ENCODE measurements around the gene EPB41L5.
"Not testable (repeated sequence)": the region's sequence is repeated elsewhere in the genome, so short reads cannot be mapped to it uniquely, and the experiment has no call there.

EPB41L5 gene

DNA sequence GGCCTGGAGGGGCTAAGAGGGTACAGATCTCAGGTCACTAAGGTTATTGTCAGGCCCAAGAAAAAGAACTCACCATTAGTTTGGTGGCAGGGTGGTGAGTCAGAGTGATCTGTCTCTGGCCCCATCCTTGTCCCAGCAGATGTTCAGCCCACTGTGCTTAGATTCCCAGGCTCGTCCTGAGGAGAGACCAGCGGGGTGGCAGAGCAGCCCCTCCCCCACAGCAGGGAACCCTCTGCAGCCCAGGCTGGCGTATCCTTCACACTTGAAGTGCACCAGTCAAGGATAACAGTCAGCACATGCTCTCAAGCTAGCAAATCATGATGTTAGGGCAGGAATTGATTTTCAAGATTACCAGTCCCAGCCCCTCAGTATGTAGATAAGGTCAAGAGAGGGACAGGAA, 167.2 kb downstream of the EPB41L5 start:
- TF ChIP-seq, protein P1, sequence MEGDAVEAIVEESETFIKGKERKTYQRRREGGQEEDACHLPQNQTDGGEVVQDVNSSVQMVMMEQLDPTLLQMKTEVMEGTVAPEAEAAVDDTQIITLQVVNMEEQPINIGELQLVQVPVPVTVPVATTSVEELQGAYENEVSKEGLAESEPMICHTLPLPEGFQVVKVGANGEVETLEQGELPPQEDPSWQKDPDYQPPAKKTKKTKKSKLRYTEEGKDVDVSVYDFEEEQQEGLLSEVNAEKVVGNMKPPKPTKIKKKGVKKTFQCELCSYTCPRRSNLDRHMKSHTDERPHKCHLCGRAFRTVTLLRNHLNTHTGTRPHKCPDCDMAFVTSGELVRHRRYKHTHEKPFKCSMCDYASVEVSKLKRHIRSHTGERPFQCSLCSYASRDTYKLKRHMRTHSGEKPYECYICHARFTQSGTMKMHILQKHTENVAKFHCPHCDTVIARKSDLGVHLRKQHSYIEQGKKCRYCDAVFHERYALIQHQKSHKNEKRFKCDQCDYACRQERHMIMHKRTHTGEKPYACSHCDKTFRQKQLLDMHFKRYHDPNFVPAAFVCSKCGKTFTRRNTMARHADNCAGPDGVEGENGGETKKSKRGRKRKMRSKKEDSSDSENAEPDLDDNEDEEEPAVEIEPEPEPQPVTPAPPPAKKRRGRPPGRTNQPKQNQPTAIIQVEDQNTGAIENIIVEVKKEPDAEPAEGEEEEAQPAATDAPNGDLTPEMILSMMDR (IDR thresholded peaks at IDR 0.05; ENCODE audit: low read depth, low read length) = no peak
- no peak overlapping the region for H3K4me3 ChIP-seq (ENCODE audit: low read depth, low read length)

DNA sequence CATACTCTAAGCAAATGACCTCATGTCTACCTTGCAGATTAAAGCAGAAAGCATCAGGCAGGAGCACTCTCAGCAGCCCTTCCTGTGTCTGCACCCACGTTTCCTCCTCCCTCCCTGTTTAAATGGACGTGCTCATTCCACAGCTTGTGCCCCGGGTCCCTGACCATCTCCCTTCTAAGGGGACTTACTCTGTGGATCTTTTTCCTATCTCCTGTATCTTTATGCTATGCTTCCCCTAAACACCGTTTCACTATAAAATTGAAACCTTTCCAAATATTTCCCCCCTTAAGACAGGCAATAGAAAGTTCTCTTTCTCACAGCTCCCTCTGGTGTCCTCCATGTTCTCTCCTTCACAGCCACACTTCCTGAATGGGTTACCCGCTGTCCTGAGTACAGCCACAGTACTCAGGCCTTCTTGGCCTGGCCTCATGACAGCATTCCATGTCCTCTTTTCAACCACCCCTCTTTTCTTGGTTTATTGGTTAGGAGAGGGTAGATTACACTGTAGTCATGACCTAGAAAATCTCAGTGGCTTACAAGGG, 169.2 kb downstream of the EPB41L5 start:
- H3K4me3 ChIP-seq (ENCODE audit: low read depth, low read length) = no peak overlapping the region
- TF ChIP-seq, protein P1 (IDR thresholded peaks at IDR 0.05; ENCODE audit: low read depth, low read length) = no peak

DNA sequence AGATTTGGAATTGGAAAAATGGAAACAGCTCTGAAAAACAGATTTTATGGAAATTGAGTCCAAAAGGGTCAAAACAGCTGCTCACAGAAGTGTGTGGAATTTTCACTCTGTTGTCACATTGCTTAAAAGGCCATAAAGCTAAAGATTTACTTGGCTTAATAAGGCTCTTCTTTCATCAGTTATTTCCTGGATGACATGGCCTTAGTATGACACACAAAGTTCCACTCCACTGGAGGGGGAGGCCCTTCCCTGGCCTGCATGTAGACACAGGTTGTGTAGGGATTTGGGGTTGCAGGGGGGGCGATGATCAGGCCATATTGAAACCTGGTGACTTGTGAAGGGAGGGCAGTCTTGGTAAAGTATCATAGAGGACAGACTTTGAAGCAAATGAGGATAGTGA, 176.3 kb downstream of the EPB41L5 start:
- TF ChIP-seq, protein P1 (IDR thresholded peaks at IDR 0.05; ENCODE audit: low read depth, low read length) = no peak
- no peak overlapping the region for H3K4me3 ChIP-seq (ENCODE audit: low read depth, low read length)

DNA sequence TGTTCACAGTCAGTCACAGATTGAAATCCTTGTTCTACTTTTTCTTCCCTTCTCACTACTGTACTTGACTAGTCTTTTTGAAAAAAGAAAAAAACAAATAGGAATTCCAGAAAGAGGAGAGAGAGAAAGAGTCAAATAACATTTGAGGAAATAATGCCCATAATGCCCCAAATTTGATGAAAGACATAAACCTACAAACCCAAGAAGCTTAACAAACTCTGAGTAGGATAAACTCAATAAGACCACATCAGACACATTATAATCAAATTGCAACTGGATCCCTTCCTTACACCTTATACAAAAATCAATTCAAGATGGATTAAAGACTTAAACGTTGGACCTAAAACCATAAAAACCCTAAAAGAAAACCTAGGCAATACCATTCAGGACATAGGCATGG, 179.4 kb downstream of the EPB41L5 start:
- no peak overlapping the region for H3K4me3 ChIP-seq (ENCODE audit: low read depth, low read length)
- TF ChIP-seq, protein P1 (IDR thresholded peaks at IDR 0.05; ENCODE audit: low read depth, low read length) = no peak

DNA sequence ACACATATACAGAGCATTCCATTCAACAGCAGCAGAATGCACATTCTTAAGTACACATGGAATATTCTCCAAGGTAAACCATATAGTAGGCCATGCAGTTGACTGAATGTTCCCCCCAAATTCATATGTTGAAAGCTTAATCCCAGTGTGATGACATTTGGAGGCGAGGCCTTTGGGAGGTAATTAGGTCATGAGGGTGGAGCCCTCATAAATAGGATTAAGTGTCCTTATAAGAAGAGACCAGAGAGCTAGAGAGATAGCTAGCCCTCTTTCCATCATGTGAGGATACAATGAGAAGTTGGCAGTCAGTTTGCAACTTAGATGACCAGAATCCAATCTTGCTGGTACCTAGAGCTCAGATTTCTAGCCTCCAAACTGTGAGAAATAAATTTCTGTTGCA, 182.7 kb downstream of the EPB41L5 start:
- TF ChIP-seq, protein P1 (IDR thresholded peaks at IDR 0.05; ENCODE audit: low read depth, low read length) = no peak
- H3K4me3 ChIP-seq (ENCODE audit: low read depth, low read length) = no peak overlapping the region

DNA sequence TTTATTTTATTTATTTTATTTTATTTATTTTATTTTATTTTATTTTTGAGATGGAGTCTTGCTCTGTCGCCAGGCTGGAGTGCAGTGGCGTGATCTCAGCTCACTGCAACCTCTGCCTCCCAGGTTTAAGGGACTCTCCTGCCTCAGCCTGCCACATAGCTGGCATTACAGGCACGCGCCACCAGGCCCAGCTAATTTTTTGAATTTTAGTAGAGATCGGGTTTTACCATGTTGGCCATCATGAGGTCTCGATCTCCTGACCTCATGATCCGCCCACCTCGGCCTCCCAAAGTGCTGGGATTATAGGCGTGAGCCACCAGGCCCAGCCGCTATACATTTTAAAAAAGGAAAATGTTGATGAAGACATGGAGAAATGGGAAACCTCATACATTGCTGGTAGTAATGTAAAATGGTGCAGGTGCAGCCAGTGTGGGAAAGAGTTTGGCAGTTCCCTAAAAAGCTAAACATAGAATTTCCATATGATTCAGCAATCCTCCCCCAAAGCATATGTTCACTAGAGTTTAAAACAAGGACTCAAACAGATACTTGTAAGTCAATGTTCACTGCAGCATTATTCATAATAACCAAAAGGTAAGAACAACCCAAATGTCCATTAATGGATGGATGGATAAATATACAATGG, 187.1 kb downstream of the EPB41L5 start:
- H3K4me3 ChIP-seq (ENCODE audit: low read depth, low read length) = not testable (repeated sequence)

DNA sequence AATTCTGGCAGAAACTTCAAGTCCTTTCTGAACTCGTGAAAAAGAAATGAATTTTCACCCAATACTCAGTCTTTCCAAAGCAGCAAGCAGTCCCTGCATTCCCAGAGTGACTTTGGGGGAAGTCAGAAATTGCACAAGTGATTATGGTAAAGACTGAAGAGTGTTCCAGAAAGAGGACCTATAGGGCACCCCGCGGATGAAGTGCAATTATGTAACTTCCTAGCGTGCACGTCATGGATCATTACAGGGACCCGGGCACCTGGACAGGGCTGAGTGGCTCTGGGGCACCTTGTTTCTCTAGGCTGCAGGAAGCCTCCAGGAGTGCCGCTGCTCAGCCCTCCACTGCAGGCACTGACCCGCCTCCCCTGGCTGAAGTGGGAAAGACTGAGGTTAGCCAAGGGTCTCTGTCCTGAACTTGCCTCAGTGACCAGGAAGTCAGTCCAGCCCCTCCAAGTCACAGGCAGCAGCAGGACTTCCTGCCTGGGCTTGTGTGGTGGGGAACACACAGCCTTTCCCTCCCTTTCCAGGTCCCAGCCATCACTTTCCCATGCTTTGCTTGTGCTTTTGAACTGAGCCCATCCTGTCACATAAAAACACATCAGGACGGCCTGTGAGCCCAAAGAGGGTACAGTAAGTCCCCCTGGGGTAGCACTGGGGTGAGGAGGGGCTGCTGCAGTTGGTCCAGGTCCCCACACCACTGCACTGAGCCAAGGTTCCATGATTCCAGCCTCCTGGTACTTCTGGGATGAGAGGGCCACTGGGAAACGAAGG, 190.6 kb downstream of the EPB41L5 start:
- no peak overlapping the region for H3K4me3 ChIP-seq (ENCODE audit: low read depth, low read length)
- TF ChIP-seq, protein P1 (IDR thresholded peaks at IDR 0.05; ENCODE audit: low read depth, low read length) = no peak

Data from WI38 (cell line).